Panc1 (cell line): ENCODE data around the gene CCL13. TPM values are rescaled to one million over a fixed set of nuclear protein-coding genes. Genes with fewer than 3 reads are reported as not detected.

ENCODE experiments used
- ATAC-seq: fragments of 200-7000 bp; cut with Tn5 transposase; 2 replicates; pipeline ENCODE4 v1.9.1; 2020; ENCODE audit warnings: mild to moderate bottlenecking, moderate library complexity
- BruUV-seq: library from RNA; stranded (reverse); fragments of 400-500 nt; replicated peaks from 2 replicates; lab custom pipeline; 2021; lab: Mats Ljungman, UMichigan
- CTCF ChIA-PET: fragments of 300-600 bp; sonication (Branson Sonifier 250); formaldehyde crosslinking; loops from one replicate; lab custom pipeline; 2022; ENCODE audit warnings: antibody characterized with exemption; lab: Charles Lee
- POLR2A ChIA-PET: fragments of 300-600 bp; sonication (Branson Sonifier 250); formaldehyde crosslinking; loops from one replicate; lab custom pipeline; 2022; ENCODE audit warnings: antibody characterized with exemption; lab: Charles Lee
- DNase-seq: peaks from one replicate; pipeline ENCODE4 v3.0.0-alpha.2; 2010; ENCODE audit warnings: low read depth, low spot score
- H3K27ac ChIP-seq: 2 replicates; pipeline ENCODE4 v1.5.1; 2011; ENCODE audit warnings: mild to moderate bottlenecking, low read length, inconsistent platforms
- H3K27me3 ChIP-seq: fragments of 200-500 bp; sonication (Bioruptor generic); 2 replicates; pipeline ENCODE4 v1.6.0; 2014; ENCODE audit warnings: low read length, inconsistent platforms; ENCODE audit not compliant: control insufficient read depth, insufficient read depth
- H3K36me3 ChIP-seq: fragments of 200-500 bp; sonication (Bioruptor generic); 2 replicates; pipeline ENCODE4 v1.5.1; 2014; ENCODE audit warnings: inconsistent platforms, mild to moderate bottlenecking, low read length, moderate library complexity; ENCODE audit not compliant: control insufficient read depth, insufficient read depth
- H3K4me1 ChIP-seq: 2 replicates; pipeline ENCODE4 v1.5.1; 2011; ENCODE audit warnings: inconsistent platforms, mild to moderate bottlenecking, low read length, moderate library complexity; ENCODE audit not compliant: control insufficient read depth, insufficient read depth
- H3K4me3 ChIP-seq, 2 experiments: 2 replicates each; pipeline ENCODE4 v1.5.1; 2011 to 2012; ENCODE audit warnings: low read depth in 2 of 2, low read length in 2 of 2, mild to moderate bottlenecking in 2 of 2, inconsistent platforms in 1 of 2, moderate library complexity in 1 of 2
- H3K9me3 ChIP-seq: fragments of 200-500 bp; sonication (Bioruptor generic); 2 replicates; pipeline ENCODE4 v1.5.1; 2014; ENCODE audit warnings: low read depth, mild to moderate bottlenecking, inconsistent platforms, low read length, moderate library complexity; ENCODE audit not compliant: control insufficient read depth, insufficient read depth
- POLR2AphosphoS5 ChIP-seq: IDR thresholded peaks from 2 replicates; pipeline ENCODE4 v1.6.1; 2012; ENCODE audit warnings: mild to moderate bottlenecking, low read depth, low read length, moderate library complexity
- SIN3A ChIP-seq: IDR thresholded peaks from 2 replicates; pipeline ENCODE4 v1.6.1; 2012; ENCODE audit warnings: low read depth, mild to moderate bottlenecking, low read length, moderate library complexity, borderline replicate concordance; ENCODE audit not compliant: insufficient read depth
- TCF7L2 ChIP-seq: IDR thresholded peaks from 2 replicates; pipeline ENCODE4 v1.6.1; 2011; ENCODE audit warnings: mild to moderate bottlenecking, low read depth, low read length, inconsistent platforms
- in situ Hi-C: cut with HindIII; loops from 2 replicates; pipeline ENCODE4 v1.10.0; 2016; ENCODE audit warnings: low sequenced_read_pairs, low pct_unique_long_range_greater_than_20kb
- intact Hi-C: fragments of 100-400 bp; cut with micrococcal nuclease; formaldehyde crosslinking; loops from one replicate; pipeline ENCODE4 v1.10.0; 2022; ENCODE audit not compliant: unreplicated experiment
- total RNA-seq: library from RNA; stranded (reverse); gene quantifications from one replicate; pipeline ENCODE4 v1.2.1, GENCODE V29; 2021; ENCODE audit not compliant: unreplicated experiment
- TF ChIP-seq, protein P1 (sequence below), 2 experiments: IDR thresholded peaks; 2 replicates each; pipeline ENCODE4 v1.6.1; 2011 to 2012; ENCODE audit warnings: low read depth in 2 of 2, control low read depth in 1 of 2, low read length in 1 of 2, mild to moderate bottlenecking in 1 of 2, moderate library complexity in 1 of 2; ENCODE audit not compliant: insufficient read depth in 1 of 2
- TF ChIP-seq, protein P2 (sequence below): fragments of 450-650 bp; IDR thresholded peaks from 2 replicates; pipeline ENCODE4 v1.5.1; 2017; ENCODE audit warnings: mild to moderate bottlenecking

Gene CCL13
- total RNA-seq, 1 experiment from 2014 or later = not detected

DNA sequence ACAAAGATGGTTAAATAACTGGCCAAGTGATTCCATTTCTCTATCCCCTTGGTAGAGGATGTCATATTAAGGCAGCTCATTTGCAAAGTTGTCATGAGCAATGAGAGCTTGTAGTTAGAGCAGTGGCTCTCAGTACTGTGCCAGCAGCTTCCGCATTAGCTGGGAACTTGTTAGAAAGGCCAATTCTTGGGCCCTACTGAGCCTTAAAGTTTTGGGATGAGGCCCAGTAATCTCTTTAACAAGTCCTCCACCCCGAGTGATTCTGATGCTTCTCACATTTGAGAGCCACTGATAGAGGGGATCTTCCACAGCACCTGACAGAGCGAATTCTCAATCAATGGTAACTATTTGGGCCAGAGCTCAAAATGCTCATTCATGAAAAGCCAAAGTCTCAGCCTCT lies 26.9 kb downstream of the CCL13 start:
- ATAC-seq = no peak
- TF ChIP-seq, protein P1, sequence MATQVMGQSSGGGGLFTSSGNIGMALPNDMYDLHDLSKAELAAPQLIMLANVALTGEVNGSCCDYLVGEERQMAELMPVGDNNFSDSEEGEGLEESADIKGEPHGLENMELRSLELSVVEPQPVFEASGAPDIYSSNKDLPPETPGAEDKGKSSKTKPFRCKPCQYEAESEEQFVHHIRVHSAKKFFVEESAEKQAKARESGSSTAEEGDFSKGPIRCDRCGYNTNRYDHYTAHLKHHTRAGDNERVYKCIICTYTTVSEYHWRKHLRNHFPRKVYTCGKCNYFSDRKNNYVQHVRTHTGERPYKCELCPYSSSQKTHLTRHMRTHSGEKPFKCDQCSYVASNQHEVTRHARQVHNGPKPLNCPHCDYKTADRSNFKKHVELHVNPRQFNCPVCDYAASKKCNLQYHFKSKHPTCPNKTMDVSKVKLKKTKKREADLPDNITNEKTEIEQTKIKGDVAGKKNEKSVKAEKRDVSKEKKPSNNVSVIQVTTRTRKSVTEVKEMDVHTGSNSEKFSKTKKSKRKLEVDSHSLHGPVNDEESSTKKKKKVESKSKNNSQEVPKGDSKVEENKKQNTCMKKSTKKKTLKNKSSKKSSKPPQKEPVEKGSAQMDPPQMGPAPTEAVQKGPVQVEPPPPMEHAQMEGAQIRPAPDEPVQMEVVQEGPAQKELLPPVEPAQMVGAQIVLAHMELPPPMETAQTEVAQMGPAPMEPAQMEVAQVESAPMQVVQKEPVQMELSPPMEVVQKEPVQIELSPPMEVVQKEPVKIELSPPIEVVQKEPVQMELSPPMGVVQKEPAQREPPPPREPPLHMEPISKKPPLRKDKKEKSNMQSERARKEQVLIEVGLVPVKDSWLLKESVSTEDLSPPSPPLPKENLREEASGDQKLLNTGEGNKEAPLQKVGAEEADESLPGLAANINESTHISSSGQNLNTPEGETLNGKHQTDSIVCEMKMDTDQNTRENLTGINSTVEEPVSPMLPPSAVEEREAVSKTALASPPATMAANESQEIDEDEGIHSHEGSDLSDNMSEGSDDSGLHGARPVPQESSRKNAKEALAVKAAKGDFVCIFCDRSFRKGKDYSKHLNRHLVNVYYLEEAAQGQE (IDR thresholded peaks at IDR 0.05; ENCODE audit: insufficient read depth in 1 of 2, low read depth in 2 of 2, low read length in 1 of 2) = no peak
- no peak for TF ChIP-seq TCF7L2
- TF ChIP-seq POLR2AphosphoS5 = no peak
- in situ Hi-C loops (no loop called here), intact Hi-C loops (no loop called here)
- H3K9me3 ChIP-seq = no peaks in the 10 kb centered on the region
- H3K4me3 ChIP-seq = no peak overlapping the region
- no peak overlapping the region for H3K27ac ChIP-seq
- ChIA-PET CTCF (no interaction called here), POLR2A (no interaction called here)
- H3K36me3 ChIP-seq = no peaks in the 10 kb centered on the region
- no peaks in the 10 kb centered on the region for H3K4me1 ChIP-seq
- H3K27me3 ChIP-seq = peaks cover 3% of the 10 kb centered on the region
- DNase-seq = no peak
- BruUV-seq = no TSS peak

DNA sequence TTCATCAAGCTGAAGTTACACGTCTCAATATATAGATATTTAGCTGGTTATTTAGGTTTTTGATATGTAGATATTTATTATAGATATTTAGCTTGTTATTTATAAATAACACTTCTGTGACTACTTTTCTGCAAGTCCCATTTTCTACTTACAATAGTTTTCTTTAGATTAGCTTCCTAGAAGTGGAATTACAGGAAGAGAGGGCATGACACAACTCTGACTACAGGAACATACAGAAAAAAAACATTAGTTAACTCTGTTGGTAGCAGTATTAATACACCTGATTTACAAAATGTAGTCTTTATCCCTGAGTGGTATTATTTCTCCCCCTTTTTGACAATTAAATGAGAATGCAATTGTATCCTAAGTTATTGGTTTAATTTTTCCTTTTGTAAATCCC lies 28.0 kb downstream of the CCL13 start:
- ChIA-PET CTCF (no interaction called here), POLR2A (no interaction called here)
- Histone ChIP-seq H3K27me3 (peaks cover 3% of the 10 kb centered on the region), H3K36me3 (no peaks in the 10 kb centered on the region), H3K9me3 (no peaks in the 10 kb centered on the region), H3K4me3 (no peak overlapping the region), H3K4me1 (no peaks in the 10 kb centered on the region), H3K27ac (no peak overlapping the region)
- no TSS peak for BruUV-seq
- no peak for ATAC-seq
- TF ChIP-seq, protein P1 (IDR thresholded peaks at IDR 0.05; ENCODE audit: insufficient read depth in 1 of 2, low read depth in 2 of 2, low read length in 1 of 2) = no peak
- TF ChIP-seq SIN3A (no peak), POLR2AphosphoS5 (no peak), TCF7L2 (no peak)
- TF ChIP-seq, protein P2, sequence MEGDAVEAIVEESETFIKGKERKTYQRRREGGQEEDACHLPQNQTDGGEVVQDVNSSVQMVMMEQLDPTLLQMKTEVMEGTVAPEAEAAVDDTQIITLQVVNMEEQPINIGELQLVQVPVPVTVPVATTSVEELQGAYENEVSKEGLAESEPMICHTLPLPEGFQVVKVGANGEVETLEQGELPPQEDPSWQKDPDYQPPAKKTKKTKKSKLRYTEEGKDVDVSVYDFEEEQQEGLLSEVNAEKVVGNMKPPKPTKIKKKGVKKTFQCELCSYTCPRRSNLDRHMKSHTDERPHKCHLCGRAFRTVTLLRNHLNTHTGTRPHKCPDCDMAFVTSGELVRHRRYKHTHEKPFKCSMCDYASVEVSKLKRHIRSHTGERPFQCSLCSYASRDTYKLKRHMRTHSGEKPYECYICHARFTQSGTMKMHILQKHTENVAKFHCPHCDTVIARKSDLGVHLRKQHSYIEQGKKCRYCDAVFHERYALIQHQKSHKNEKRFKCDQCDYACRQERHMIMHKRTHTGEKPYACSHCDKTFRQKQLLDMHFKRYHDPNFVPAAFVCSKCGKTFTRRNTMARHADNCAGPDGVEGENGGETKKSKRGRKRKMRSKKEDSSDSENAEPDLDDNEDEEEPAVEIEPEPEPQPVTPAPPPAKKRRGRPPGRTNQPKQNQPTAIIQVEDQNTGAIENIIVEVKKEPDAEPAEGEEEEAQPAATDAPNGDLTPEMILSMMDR = no peak
- intact Hi-C loops = no loop called here
- no peak for DNase-seq
- in situ Hi-C loops = no loop called here
